Measurements from ENCODE around the gene JCAD.

JCAD gene

GRCh38 chr10:30046476-30046875 is 12.9 kb downstream of the JCAD start:
- Histone ChIP-seq H4K20me1 (ENCODE audit: insufficient read depth, low read length, poor library complexity, severe bottlenecking) (no peaks in the 10 kb centered on the region), H3K9ac (ENCODE audit: low read depth, low read length, poor library complexity, severe bottlenecking) (no peak overlapping the region), H2AFZ (ENCODE audit: low read length) (no peak overlapping the region), H3K36me3 (ENCODE audit: insufficient read depth, low read length) (no peaks in the 10 kb centered on the region), H3K27me3 (ENCODE audit: insufficient read depth, low read length, poor library complexity, severe bottlenecking) (no peaks in the 10 kb centered on the region), H3K4me3 (ENCODE audit: low read length, poor library complexity, severe bottlenecking) (peak overlapping the region; percentile 1), H3K9me2 (replicated peaks; ENCODE audit: low read depth, low read length) (no peaks in the 10 kb centered on the region), H3K4me1 (ENCODE audit: insufficient read depth, low read length, poor library complexity, severe bottlenecking) (peaks cover 70% of the 10 kb centered on the region), H3F3A (ENCODE audit: low read depth) (peaks cover 7% of the 10 kb centered on the region), H3K9me3 (ENCODE audit: insufficient read depth, low read depth, low read length) (no peaks in the 10 kb centered on the region), H3K4me2 (ENCODE audit: low read depth, low read length, poor library complexity, severe bottlenecking) (no peak overlapping the region), H3K79me2 (ENCODE audit: insufficient read depth, low read length) (0 out of 2 replicates have a peak, but pooled peaks cover 10% of the 10 kb centered on the region)
- no peak for TF ChIP-seq CTCF (conservative IDR thresholded peaks at IDR 0.05; ENCODE audit: low read length)
- TF ChIP-seq EZH2phosphoT487 (IDR thresholded peaks at IDR 0.05; ENCODE audit: borderline replicate concordance) = no peak

- H2AFZ ChIP-seq (ENCODE audit: low read length) = no peak overlapping the region
- H3F3A ChIP-seq (ENCODE audit: low read depth) = peaks cover 12% of the 10 kb centered on the region
- no peaks in the 10 kb centered on the region for H4K20me1 ChIP-seq (ENCODE audit: insufficient read depth, low read length, poor library complexity, severe bottlenecking)
- H3K4me1 ChIP-seq (ENCODE audit: insufficient read depth, low read length, poor library complexity, severe bottlenecking) = peaks cover 75% of the 10 kb centered on the region
- no peak overlapping the region for H3K9ac ChIP-seq (ENCODE audit: low read depth, low read length, poor library complexity, severe bottlenecking)
- no peaks in the 10 kb centered on the region for H3K27me3 ChIP-seq (ENCODE audit: insufficient read depth, low read length, poor library complexity, severe bottlenecking)
- H3K4me2 ChIP-seq (ENCODE audit: low read depth, low read length, poor library complexity, severe bottlenecking) = peak overlapping the region; percentile 38
- 0 out of 2 replicates have a peak, but pooled peaks cover 10% of the 10 kb centered on the region for H3K79me2 ChIP-seq (ENCODE audit: insufficient read depth, low read length)
- no peak for TF ChIP-seq CTCF (conservative IDR thresholded peaks at IDR 0.05; ENCODE audit: low read length)
- TF ChIP-seq EZH2phosphoT487 (IDR thresholded peaks at IDR 0.05; ENCODE audit: borderline replicate concordance) = no peak
- no peaks in the 10 kb centered on the region for H3K9me2 ChIP-seq (replicated peaks; ENCODE audit: low read depth, low read length)
- no peaks in the 10 kb centered on the region for H3K36me3 ChIP-seq (ENCODE audit: insufficient read depth, low read length)
- peak overlapping the region; percentile 1 for H3K4me3 ChIP-seq (ENCODE audit: low read length, poor library complexity, severe bottlenecking)
- no peaks in the 10 kb centered on the region for H3K9me3 ChIP-seq (ENCODE audit: insufficient read depth, low read depth, low read length)
Observed at GRCh38 chr10:30045961-30046360, 13.4 kb downstream of the JCAD start.

GRCh38 chr10:30043476-30044270 is 15.7 kb downstream of the JCAD start:
- Histone ChIP-seq H3K27me3 (ENCODE audit: insufficient read depth, low read length, poor library complexity, severe bottlenecking) (no peaks in the 10 kb centered on the region), H3K36me3 (ENCODE audit: insufficient read depth, low read length) (no peaks in the 10 kb centered on the region), H3K4me3 (ENCODE audit: low read length, poor library complexity, severe bottlenecking) (peak overlapping the region; percentile 42), H3K4me2 (ENCODE audit: low read depth, low read length, poor library complexity, severe bottlenecking) (peak overlapping the region; percentile 69), H4K20me1 (ENCODE audit: insufficient read depth, low read length, poor library complexity, severe bottlenecking) (no peaks in the 10 kb centered on the region), H3K4me1 (ENCODE audit: insufficient read depth, low read length, poor library complexity, severe bottlenecking) (peaks cover 78% of the 10 kb centered on the region), H3F3A (ENCODE audit: low read depth) (peaks cover 13% of the 10 kb centered on the region), H2AFZ (ENCODE audit: low read length) (no peak overlapping the region), H3K9me2 (replicated peaks; ENCODE audit: low read depth, low read length) (no peaks in the 10 kb centered on the region), H3K79me2 (ENCODE audit: insufficient read depth, low read length) (0 out of 2 replicates have a peak, but pooled peaks cover 10% of the 10 kb centered on the region), H3K9me3 (ENCODE audit: insufficient read depth, low read depth, low read length) (no peaks in the 10 kb centered on the region), H3K9ac (ENCODE audit: low read depth, low read length, poor library complexity, severe bottlenecking) (peak overlapping the region; percentile 66)
- TF ChIP-seq EZH2phosphoT487 (IDR thresholded peaks at IDR 0.05; ENCODE audit: borderline replicate concordance) = no peak
- no peak for TF ChIP-seq CTCF (conservative IDR thresholded peaks at IDR 0.05; ENCODE audit: low read length)
